ENCODE results near the gene SAMD11.
"Not testable (repeated sequence)": the region's sequence is repeated elsewhere in the genome, so short reads cannot be mapped to it uniquely, and the experiment has no call there.

SAMD11 gene

DNA sequence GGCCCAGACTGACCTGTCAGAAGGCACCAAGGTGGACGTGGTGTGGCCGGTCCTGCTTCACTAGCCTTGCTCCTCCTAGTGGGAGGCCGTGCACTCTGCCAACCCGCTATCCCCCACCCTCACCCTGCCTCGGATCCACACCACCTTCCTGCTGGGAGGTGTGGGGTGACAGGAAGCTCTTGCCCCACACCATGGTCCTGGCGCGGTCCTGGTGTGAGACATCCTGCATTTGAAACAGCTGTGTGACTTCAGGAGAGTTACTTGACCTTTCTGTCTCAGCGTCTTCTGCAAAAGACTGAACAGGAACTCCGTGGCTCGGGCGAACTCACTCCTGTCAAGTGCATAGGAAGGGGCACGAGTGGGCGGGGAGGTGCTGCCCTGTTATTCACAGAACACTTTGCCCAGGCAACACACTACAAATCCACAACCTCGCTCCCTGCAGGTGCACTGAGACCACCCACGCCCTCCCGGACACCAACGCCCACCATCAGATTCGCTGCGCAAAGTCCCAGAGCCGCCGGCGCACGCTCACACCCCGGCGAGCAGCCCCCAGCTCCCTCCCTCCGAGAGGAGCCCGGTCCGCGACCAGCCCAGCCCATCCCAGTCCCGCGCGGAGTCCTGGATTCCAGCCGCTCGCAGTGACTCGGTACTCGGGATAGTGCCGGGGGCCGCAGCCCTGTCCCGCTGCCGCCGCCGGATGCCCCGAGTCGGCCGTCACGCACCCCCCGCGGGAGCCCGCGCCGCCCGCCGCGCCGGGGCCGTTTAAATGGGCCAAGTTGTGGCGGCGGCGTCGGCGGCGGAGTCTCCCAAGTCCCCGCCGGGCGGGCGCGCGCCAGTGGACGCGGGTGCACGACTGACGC, at the start of gene SAMD11:
SAMD11 (plus strand) TSS at position 793 of the 860 bp plus-strand sequence. CDS start 509 bp downstream, outside the sequence.
- DNase-seq = no peak

DNA sequence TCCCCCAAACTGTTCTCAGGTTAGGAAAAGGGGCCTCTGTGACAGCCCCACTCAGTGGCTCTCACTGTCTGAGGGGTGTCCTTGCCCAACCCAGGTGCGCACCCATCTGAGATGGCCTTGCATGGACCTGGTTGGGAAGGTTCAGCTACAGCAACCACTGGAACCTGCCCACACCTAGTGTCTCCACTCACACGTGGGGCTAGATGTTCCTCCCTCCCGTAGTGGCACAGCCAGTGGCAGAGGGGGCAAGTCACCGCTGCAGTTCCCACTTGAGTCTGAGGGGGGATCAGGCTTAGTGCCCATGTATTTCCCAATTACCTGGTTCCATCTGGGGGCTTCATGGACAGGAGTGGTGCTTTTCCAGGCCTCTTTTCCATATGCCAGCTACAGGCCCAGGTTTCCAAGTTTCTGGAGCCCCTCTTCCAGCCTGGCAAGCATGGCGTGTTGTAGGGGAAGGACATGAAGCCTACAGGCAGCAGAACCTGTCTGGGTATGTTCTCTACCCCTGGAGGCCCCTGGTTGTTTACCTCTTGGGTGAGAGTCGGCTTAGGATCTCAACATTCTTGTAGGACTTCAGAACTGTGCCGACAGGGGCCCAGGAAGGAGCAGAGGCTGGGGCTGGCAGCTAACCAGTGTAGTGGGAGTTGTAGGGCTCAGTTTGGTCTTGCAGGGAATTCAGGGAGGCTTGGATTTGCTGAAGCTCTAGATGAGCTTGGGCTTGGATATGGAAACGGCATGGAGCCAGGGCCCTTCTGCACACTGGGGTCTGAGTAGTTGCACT, 47.1 kb upstream of the SAMD11 start:
- not testable (repeated sequence) for DNase-seq

- not testable (repeated sequence) for DNase-seq
Observed at GRCh38 chr1:877209-877986, 46.3 kb upstream of the SAMD11 start.

- DNase-seq = not testable (repeated sequence)
Observed at GRCh38 chr1:880511-880910, 43.2 kb upstream of the SAMD11 start.

GRCh38 chr1:880915-881314, 42.8 kb upstream of the SAMD11 start:
- not testable (repeated sequence) for DNase-seq

DNA sequence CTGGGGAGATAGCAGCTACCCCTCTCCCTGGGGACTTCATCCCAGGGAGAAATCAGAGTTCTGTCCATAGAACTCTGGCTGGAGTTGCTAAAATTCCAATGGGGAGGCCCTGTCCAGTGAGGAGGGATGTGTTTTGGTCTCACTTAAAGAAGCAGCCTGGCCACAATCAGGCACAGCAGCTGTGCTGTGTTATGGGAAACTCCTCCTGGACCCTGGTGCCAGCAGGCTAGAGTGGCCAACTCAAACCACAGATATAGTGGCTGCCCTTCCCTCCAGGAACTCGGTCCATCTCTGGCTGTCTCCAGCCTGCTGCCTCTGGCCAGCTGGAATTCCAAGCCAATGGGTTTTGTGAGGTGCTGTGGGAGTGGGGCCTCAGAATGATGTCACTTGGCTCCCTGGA, 37.4 kb upstream of the SAMD11 start:
- no peak for DNase-seq

GRCh38 chr1:886760-887159, 37.0 kb upstream of the SAMD11 start:
- no peak for DNase-seq

DNA sequence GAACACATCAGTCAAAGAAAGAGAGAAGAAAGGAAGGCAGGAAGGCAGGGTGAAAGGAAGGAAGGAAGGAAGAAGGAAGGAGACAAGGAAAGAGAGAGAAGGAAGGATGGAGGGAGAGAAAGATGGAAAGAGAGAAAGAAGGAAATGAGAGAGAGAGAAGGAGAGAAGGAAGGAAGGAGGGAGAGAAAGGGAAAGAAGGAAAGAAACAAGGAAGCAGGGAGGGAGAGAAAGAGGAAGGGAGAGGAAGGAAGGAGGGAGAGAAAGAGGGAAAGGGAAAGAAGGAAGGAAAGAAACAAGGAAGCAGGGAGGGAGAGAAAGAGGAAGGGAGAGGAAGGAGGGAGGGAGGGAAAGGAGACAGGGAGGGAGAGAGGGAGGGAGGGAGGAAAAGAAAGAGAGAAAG, 35.4 kb upstream of the SAMD11 start:
- DNase-seq = no peak

DNA sequence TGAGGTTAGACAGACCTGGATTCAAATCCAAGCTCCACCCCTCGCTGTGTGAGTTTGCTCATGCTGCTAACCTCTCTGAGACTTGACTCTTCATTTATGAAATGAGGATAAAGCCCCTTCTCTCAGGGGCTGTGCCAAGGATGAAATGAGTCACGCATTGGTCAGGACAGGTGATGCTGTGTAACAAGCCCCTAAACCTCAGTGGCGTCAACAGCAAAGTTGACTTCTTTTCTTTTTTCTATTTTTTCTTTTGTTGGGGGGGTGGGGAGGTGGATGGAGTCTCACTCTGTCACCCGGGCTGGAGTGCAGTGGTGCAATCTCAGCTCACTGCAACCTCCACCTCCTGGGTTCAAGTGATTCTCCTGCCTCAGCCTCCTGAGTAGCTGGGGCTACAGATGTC, 33.9 kb upstream of the SAMD11 start:
- not testable (repeated sequence) for DNase-seq

DNA sequence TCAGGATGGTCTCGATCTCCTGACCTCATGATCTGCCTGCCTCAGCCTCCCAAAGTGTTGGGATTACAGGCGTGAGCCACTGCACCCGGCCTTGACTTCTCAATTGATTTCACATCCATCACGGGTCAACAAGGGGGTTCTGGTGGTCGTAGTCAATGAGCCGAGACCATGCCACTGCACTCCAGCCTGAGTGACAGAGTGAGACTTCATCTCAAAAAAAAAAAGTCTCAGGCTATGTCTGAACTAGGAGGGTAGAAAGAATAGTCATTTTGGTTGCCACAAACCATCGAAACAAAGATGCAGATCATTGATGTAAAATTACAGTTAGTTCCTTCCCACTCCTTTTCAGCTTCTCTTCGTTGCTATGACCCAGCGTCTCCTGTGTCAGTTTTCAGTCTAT, 33.5 kb upstream of the SAMD11 start:
- DNase-seq = not testable (repeated sequence)

GRCh38 chr1:890661-891060, 33.1 kb upstream of the SAMD11 start:
- no peak for DNase-seq

DNA sequence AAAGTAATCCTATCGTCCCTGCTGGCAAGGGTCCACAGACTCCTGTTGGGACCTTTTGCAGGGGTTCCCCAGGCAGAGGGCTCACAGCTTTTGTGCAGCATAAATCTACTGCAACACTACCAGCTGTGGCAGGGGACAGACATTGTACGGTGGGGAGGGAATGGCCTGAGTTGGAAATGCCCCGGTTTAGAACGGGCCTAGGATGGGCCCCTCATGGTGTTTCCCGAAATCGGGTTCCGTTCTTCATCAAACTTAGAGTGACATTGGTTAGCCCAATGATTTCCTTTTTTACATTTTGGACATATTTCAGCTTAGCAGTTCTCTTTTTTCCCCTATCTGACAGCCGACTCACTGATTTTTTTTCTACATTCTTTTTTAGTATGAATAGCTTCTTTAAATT, 26.5 kb upstream of the SAMD11 start:
- no peak for DNase-seq

DNA sequence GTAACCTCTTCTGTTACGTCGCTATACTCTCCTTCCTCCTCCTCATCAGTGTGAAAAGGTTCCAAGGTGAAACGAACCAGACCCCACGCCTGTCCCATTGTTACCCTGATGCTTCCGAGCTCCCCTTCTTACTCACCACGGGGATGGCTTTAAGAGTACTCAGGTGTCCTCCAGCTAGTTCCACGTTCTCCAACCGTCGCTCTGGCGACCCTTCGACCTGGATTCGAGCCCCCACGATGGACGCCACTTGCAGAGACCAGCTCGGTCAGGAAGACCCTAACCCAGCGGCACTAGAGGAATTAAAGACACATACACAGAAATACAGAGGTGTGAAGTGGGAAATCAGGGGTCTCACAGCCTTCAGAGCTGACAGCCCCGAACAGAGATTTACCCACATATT, 25.8 kb upstream of the SAMD11 start:
- DNase-seq = not testable (repeated sequence)

DNA sequence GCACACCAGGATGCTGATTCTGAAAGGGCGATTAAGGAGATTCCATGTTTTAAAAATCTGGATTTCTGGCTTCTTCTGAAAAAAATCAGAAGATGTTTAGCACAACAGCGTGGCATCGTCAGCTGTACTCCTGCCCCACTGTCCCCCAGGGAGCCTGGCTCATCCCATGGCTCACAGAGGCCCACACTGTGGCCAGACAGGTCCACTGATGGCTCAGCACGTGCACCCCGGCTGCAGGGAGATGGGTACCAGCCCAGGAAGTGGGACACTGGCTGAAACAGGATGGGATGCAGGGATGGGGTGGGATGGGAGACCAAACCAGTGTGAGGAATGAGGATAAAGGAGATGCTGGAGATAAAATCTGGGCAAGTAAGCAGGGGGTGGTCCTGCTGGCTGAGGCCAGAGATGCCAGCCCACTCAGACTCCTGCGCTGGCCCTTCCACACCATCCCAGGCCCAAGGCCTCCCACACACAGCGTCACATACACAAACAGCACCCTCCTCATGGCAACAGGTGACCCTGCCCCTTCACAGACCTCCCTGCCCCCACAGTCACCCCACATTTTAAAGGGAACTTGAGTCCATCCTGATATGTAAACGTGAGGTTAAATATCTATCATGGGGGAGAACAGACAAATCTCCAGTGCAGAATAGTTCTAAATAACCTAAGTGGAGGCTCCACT, 23.9 kb upstream of the SAMD11 start:
- no peak for DNase-seq

GRCh38 chr1:901108-901859, 22.4 kb upstream of the SAMD11 start:
- DNase-seq = no peak

GRCh38 chr1:902802-903201, 20.9 kb upstream of the SAMD11 start:
- DNase-seq = no peak

DNA sequence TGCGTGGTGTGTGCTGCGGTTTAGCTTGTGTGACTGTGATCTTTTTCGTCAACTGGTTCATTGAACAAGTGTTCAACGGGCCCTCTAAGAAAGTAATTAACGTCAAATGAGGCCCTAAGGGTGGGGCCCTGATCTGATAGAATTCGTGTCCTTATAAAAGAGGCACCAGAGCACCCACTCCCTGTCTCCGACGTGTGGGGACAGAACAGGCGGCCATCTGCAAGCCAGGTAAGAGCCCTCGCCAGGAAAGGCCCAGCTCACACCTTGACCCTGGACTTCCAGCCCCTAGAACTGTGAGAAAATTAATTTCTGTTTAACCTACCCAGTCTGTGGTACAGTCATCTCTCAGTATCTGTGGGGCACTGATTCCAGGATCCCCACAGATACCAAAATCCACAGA, 20.4 kb upstream of the SAMD11 start:
- DNase-seq = no peak

DNA sequence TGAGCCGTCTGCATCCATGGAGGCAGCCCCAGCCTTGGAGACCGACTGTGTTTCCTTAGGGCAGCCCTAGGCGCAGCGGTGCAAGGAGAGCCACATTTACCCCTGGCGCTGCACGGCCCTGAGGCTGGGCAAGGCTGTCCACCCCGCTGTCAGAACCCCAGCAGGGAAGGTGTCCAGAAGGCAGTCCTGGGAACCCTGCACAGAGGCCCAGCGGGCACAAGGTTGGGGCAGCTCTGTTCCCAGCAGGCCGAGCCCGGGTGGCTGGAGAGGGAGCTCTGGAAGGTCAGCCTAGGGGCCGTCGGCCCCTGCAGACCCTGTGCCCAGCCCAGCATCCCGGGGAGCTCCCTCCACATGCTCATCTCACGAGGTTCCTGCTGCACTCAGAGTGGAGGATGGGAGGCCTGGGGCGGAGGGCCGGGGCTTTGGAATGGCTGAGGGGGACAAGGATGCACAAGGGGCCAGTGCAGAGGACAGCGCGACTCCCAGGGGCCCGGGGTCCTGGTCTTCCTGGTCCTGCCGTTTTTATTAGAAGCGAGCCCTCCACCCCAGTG, 19.9 kb upstream of the SAMD11 start:
- no peak for DNase-seq

DNA sequence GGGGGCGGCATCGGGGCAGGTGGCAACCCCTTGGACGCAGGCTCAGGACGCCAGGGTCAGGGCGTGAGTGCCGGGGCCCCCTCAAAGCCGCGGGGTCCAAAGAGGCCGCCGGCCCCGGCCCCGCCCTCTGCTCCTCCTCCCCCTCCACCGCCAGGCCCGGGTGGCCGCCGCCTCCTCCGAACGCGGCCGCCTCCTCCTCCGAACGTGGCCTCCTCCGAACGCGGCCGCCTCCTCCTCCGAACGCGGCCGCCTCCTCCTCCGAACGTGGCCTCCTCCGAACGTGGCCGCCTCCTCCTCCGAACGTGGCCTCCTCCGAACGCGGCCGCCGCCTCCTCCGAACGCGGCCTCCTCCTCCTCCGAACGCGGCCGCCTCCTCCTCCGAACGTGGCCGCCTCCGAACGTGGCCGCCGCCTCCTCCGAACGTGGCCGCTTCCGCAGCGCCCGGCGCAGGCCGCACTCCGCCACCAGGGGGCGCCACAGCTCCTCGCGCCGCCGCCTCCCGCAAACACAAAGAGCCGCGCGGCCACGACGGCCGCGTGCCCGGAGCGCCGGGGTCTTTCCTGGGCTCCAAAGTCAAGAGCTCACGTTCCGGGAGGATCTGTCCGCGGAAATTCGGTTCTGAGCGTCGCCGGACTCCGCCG, 19.3 kb upstream of the SAMD11 start:
- no peak for DNase-seq

DNA sequence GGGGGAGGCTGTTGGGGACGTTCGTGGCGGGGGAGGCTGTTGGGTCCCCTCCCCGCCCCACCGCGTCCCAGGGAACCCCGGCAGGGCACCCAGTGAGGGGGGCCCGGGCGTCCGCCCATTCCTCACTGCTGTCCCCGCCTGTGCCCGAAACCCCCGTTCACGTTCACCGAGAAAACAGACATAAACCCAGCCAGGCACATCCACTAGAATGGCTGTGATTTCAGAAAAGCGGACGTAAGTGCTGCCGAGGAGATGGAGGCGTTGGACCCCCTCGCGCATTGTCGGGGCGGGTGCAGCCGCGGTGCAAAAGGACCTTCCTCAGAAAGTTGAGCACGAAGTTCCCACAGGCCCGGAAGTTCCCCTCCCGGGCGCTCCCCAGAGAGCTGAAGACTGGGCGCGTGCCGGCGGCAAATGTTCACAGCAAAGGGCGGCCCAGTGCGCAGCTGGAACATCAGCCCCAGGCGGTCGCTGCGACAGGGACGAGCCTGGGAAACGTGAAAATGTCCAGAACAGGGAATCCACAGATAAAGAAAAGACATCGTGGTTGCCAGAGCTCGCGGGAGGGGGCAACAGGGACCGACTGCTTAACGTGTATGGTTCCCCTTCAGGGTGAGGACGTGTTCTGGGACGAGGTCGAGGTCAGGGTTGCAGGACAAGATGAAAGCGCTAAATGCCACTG, 18.5 kb upstream of the SAMD11 start:
- no peak for DNase-seq

Measured in cerebellar nuclear complex (tissue), 1 donor.